GM19452 (cell line): ENCODE results near the gene FILIP1L.

Experiments
- ATAC-seq: cut with Tn5 transposase; IDR thresholded peaks from one replicate; pipeline ENCODE4 v1.9.1; 2021; ENCODE audit not compliant: unreplicated experiment

FILIP1L gene

GRCh38 chr3:99817437-99818240 is 296.7 kb downstream of the FILIP1L start, which contains the start of gene CMSS1:
Gene CMSS1 (plus strand): TSS chr3:99817862.
- peak; percentile 99 for ATAC-seq

- ATAC-seq = no peak
Observed at GRCh38 chr3:99817047-99817436, 297.3 kb downstream of the FILIP1L start.

- ATAC-seq = no peak
Observed at GRCh38 chr3:99810403-99810802, 303.9 kb downstream of the FILIP1L start.

GRCh38 chr3:99809565-99809964 is 304.7 kb downstream of the FILIP1L start:
- ATAC-seq = no peak

GRCh38 chr3:99808163-99808794 is 306.0 kb downstream of the FILIP1L start:
- peak; percentile 59 for ATAC-seq

GRCh38 chr3:99805160-99805559 is 309.1 kb downstream of the FILIP1L start:
- no peak for ATAC-seq

GRCh38 chr3:99803297-99803696 is 311.0 kb downstream of the FILIP1L start:
- no peak for ATAC-seq

- no peak for ATAC-seq
Observed at GRCh38 chr3:99799422-99799821, 314.9 kb downstream of the FILIP1L start.

- no peak for ATAC-seq
Observed at GRCh38 chr3:99795573-99795972, 318.7 kb downstream of the FILIP1L start.

- ATAC-seq = no peak
Observed at GRCh38 chr3:99794485-99794884, 319.8 kb downstream of the FILIP1L start.

- peak; percentile 91 for ATAC-seq
Observed at GRCh38 chr3:99789011-99789721, 325.1 kb downstream of the FILIP1L start.
